Panc1 (cell line): ENCODE results near the gene ACTN3. TPM values are rescaled to one million over a fixed set of nuclear protein-coding genes. Genes with fewer than 3 reads are reported as not detected.
A peak's percentile ranks its signal among the peaks of the same experiment; 100 is the strongest.

Source experiments
- ATAC-seq: fragments of 200-7000 bp; cut with Tn5 transposase; 2 replicates; pipeline ENCODE4 v1.9.1; 2020; ENCODE audit warnings: mild to moderate bottlenecking, moderate library complexity
- BruUV-seq: library from RNA; stranded (reverse); fragments of 400-500 nt; replicated peaks from 2 replicates; lab custom pipeline; 2021; lab: Mats Ljungman, UMichigan
- CTCF ChIA-PET: fragments of 300-600 bp; sonication (Branson Sonifier 250); formaldehyde crosslinking; loops from one replicate; lab custom pipeline; 2022; ENCODE audit warnings: antibody characterized with exemption; lab: Charles Lee
- POLR2A ChIA-PET: fragments of 300-600 bp; sonication (Branson Sonifier 250); formaldehyde crosslinking; loops from one replicate; lab custom pipeline; 2022; ENCODE audit warnings: antibody characterized with exemption; lab: Charles Lee
- DNase-seq: peaks from one replicate; pipeline ENCODE4 v3.0.0-alpha.2; 2010; ENCODE audit warnings: low read depth, low spot score
- H3K27ac ChIP-seq: 2 replicates; pipeline ENCODE4 v1.5.1; 2011; ENCODE audit warnings: mild to moderate bottlenecking, low read length, inconsistent platforms
- H3K27me3 ChIP-seq: fragments of 200-500 bp; sonication (Bioruptor generic); 2 replicates; pipeline ENCODE4 v1.6.0; 2014; ENCODE audit warnings: low read length, inconsistent platforms; ENCODE audit not compliant: control insufficient read depth, insufficient read depth
- H3K36me3 ChIP-seq: fragments of 200-500 bp; sonication (Bioruptor generic); 2 replicates; pipeline ENCODE4 v1.5.1; 2014; ENCODE audit warnings: inconsistent platforms, mild to moderate bottlenecking, low read length, moderate library complexity; ENCODE audit not compliant: control insufficient read depth, insufficient read depth
- H3K4me1 ChIP-seq: 2 replicates; pipeline ENCODE4 v1.5.1; 2011; ENCODE audit warnings: inconsistent platforms, mild to moderate bottlenecking, low read length, moderate library complexity; ENCODE audit not compliant: control insufficient read depth, insufficient read depth
- H3K4me3 ChIP-seq, 2 experiments: 2 replicates each; pipeline ENCODE4 v1.5.1; 2011 to 2012; ENCODE audit warnings: low read depth in 2 of 2, low read length in 2 of 2, mild to moderate bottlenecking in 2 of 2, inconsistent platforms in 1 of 2, moderate library complexity in 1 of 2
- H3K9me3 ChIP-seq: fragments of 200-500 bp; sonication (Bioruptor generic); 2 replicates; pipeline ENCODE4 v1.5.1; 2014; ENCODE audit warnings: low read depth, mild to moderate bottlenecking, inconsistent platforms, low read length, moderate library complexity; ENCODE audit not compliant: control insufficient read depth, insufficient read depth
- CTCF ChIP-seq: fragments of 450-650 bp; IDR thresholded peaks from 2 replicates; pipeline ENCODE4 v1.5.1; 2017; ENCODE audit warnings: mild to moderate bottlenecking
- POLR2AphosphoS5 ChIP-seq: IDR thresholded peaks from 2 replicates; pipeline ENCODE4 v1.6.1; 2012; ENCODE audit warnings: mild to moderate bottlenecking, low read depth, low read length, moderate library complexity
- REST ChIP-seq, 2 experiments: IDR thresholded peaks; 2 replicates each; pipeline ENCODE4 v1.6.1; 2011 to 2012; ENCODE audit warnings: low read depth in 2 of 2, control low read depth in 1 of 2, low read length in 1 of 2, mild to moderate bottlenecking in 1 of 2, moderate library complexity in 1 of 2; ENCODE audit not compliant: insufficient read depth in 1 of 2
- SIN3A ChIP-seq: IDR thresholded peaks from 2 replicates; pipeline ENCODE4 v1.6.1; 2012; ENCODE audit warnings: low read depth, mild to moderate bottlenecking, low read length, moderate library complexity, borderline replicate concordance; ENCODE audit not compliant: insufficient read depth
- TCF7L2 ChIP-seq: IDR thresholded peaks from 2 replicates; pipeline ENCODE4 v1.6.1; 2011; ENCODE audit warnings: mild to moderate bottlenecking, low read depth, low read length, inconsistent platforms
- in situ Hi-C: cut with HindIII; loops from 2 replicates; pipeline ENCODE4 v1.10.0; 2016; ENCODE audit warnings: low sequenced_read_pairs, low pct_unique_long_range_greater_than_20kb
- intact Hi-C: fragments of 100-400 bp; cut with micrococcal nuclease; formaldehyde crosslinking; loops from one replicate; pipeline ENCODE4 v1.10.0; 2022; ENCODE audit not compliant: unreplicated experiment
- total RNA-seq: library from RNA; stranded (reverse); gene quantifications from one replicate; pipeline ENCODE4 v1.2.1, GENCODE V29; 2021; ENCODE audit not compliant: unreplicated experiment

ACTN3 gene
- total RNA-seq, 1 experiment from 2014 or later, result 0.13 TPM

GRCh38 chr11:66589996-66590675 is 43.4 kb downstream of the ACTN3 start:
- Histone ChIP-seq H3K27me3 (no peaks in the 10 kb centered on the region), H3K4me3 (no peak overlapping the region), H3K36me3 (no peaks in the 10 kb centered on the region), H3K4me1 (peaks cover 7% of the 10 kb centered on the region), H3K9me3 (no peaks in the 10 kb centered on the region; the same call in 1 of the 2 replicates), H3K27ac (no peak overlapping the region)
- ChIA-PET CTCF (no interaction called here), POLR2A (interaction anchor here (0.6 kb wide), 1 partner anchor 434 kb away, joined by 3 read pairs; no protein-coding TSS in a partner anchor)
- in situ Hi-C loops, result no loop called here
- DNase-seq (no peak), ATAC-seq (no peak)
- BruUV-seq, result no TSS peak
- no peak for TF ChIP-seq CTCF
- TF ChIP-seq SIN3A, result no peak
- no peak for TF ChIP-seq POLR2AphosphoS5
- TF ChIP-seq REST (IDR thresholded peaks at IDR 0.05; ENCODE audit: insufficient read depth in 1 of 2, low read depth in 2 of 2, low read length in 1 of 2), result no peak
- no peak for TF ChIP-seq TCF7L2
- intact Hi-C loops, result no loop called here

- POLR2A ChIA-PET, result interaction anchor here (0.6 kb wide), 1 partner anchor 433 kb away, joined by 3 read pairs; no protein-coding TSS in a partner anchor
- TF ChIP-seq SIN3A (no peak), POLR2AphosphoS5 (no peak), TCF7L2 (no peak), CTCF (no peak), REST (IDR thresholded peaks at IDR 0.05; ENCODE audit: insufficient read depth in 1 of 2, low read depth in 2 of 2, low read length in 1 of 2) (no peak)
- Histone ChIP-seq H3K27me3 (no peaks in the 10 kb centered on the region), H3K4me3 (no peak overlapping the region), H3K4me1 (peaks cover 8% of the 10 kb centered on the region), H3K9me3 (no peaks in the 10 kb centered on the region; the same call in 1 of the 2 replicates), H3K27ac (no peak overlapping the region), H3K36me3 (no peaks in the 10 kb centered on the region)
- intact Hi-C loops (no loop called here), in situ Hi-C loops (no loop called here)
- DNase-seq (no peak), ATAC-seq (no peak)
- TSS peak; percentile 76 for BruUV-seq
- CTCF ChIA-PET, result interaction anchor here (0.6 kb wide), 1 partner anchor 113 kb away, joined by 18 read pairs; no protein-coding TSS in a partner anchor
These were observed 44.5 kb downstream of the ACTN3 start for GRCh38 chr11:66591175-66591574.
